Left ventricle myocardium superior (tissue), 1 donor: ENCODE data around the gene SGMS1. TPM values are rescaled to one million over a fixed set of nuclear protein-coding genes. Genes with fewer than 3 reads are reported as not detected.
"Not testable (repeated sequence)": the region's sequence is repeated elsewhere in the genome, so short reads cannot be mapped to it uniquely, and the experiment has no call there.

Experiments
- ATAC-seq: fragments of 200-7000 bp; cut with Tn5 transposase; one replicate; pipeline ENCODE4 v1.9.1; 2020; ENCODE audit warnings: mild to moderate bottlenecking, moderate library complexity
- DNase-seq: peaks from one replicate; pipeline ENCODE4 v3.0.0-alpha.2; 2020
- intact Hi-C: fragments of 100-400 bp; cut with micrococcal nuclease; formaldehyde crosslinking; loops from one replicate; pipeline ENCODE4 v1.11.0; 2022
- total RNA-seq: library from RNA; stranded (reverse); fragmentation: NEBNext Ultra II Directional; extraction: Animal tissue kit (Norgen Biotek cat#: 25700); gene quantifications from one replicate; pipeline ENCODE4 v1.2.1, GENCODE V29; 2021
- donor health status: DM: no; HTN: yes; CAD: no; lungs with severe emphysema.

SGMS1 gene
- total RNA-seq, 1 donor from 2014 or later: 21.9 TPM

DNA sequence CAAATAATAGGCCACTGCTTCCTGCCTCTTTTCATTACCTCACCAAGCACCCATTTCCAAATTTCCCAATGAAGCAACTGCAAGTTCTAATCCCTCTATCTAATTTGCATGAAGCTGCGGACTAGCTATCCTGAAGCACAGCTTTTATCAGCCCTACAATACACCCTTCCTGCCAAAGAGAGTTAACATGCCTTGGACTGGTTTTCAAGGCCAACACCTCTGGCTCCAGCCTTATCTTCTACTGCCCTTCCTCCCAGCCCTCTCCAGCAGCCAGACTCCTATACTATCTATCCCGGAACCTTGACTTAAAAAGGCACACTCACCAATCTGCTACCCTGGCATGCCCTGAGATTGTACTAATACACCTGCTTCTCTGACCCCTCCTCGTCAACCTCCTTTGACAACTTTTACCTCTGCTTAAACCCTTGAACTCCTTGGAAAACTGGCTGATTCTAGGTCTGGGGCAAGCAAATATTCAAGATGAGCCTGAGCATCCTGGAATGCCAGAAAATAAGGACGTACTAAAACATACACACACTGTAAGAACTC lies 73.4 kb downstream of the SGMS1 start:
- peak; percentile 95 for ATAC-seq
- peak; percentile 33 for DNase-seq
- intact Hi-C loops: loop anchor here (10.0 kb wide), 1 partner anchor 226 kb away; no protein-coding TSS in a partner anchor

DNA sequence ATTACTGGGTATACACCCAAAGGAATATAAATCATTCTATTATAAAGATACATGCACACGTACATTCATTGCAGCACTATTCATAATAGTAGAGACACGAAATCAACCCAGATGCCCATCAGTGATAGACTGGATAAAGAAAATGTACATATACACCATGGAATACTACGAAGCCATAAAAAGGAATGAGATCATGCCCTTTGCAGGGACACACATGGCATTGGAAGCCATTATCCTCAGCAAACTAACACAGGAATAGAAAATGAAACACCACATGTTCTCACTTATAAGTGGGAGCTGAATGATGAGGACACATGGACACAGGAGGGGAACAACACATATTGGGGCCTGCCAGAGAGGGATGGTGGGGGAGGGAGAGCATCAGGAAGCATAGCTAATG lies 74.6 kb downstream of the SGMS1 start:
- peak; percentile 53 for ATAC-seq
- intact Hi-C loops, DNase-seq: not testable (repeated sequence)

DNA sequence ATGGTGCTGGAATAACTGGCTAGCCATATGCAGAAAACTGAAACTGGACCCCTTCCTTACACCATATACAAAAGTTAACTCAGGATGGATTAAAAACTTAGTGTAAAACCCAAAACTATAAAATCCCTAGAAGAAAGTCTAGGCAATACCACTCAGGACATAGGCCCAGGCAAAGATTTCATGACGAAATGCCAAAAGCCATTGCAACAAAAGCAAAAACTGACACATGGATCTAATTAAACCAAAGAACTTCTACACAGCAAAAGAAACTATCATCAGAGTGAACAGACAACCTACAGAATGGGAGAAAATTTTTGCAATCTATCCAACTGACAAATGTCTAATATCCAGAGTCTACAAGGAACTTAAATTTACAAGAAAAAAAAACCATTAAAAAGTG lies 75.3 kb downstream of the SGMS1 start:
- DNase-seq, ATAC-seq, intact Hi-C loops: not testable (repeated sequence)

DNA sequence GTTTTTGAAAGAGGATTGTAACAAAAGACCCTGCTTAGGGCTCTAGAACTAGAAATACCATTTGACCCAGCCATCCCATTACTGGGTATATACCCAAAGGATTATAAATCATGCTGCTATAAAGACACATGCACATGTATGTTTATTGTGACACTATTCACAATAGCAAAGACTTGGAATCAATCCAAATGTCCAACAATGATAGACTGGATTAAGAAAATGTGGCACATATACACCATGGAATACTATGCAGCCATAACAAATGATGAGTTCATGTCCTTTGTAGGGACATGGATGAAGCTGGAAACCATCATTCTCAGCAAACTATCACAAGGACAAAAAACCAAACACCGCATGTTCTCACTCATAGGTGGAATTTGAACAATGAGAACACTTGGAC lies 77.5 kb downstream of the SGMS1 start:
- ATAC-seq, DNase-seq, intact Hi-C loops: not testable (repeated sequence)

DNA sequence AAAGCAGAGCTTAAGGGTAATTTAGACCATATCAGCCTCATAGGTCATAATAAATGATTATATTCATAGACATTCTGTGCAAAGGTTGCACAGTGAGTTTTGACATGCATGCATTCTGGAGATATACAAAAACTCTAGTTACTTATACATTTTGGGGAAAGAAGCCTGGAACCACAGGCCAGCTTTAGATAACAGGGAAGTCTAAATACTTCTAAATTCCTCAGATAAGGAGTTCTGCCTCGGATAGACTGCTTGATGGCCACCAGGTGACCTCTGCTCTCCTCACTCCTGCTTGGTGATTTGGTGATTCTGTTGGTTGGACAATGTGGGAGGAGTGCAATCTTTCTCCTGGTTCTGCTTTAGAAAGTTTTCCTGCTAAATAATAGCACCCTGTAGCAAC lies 77.9 kb downstream of the SGMS1 start:
- ATAC-seq (no peak), DNase-seq (no peak)
- intact Hi-C loops: no loop called here

DNA sequence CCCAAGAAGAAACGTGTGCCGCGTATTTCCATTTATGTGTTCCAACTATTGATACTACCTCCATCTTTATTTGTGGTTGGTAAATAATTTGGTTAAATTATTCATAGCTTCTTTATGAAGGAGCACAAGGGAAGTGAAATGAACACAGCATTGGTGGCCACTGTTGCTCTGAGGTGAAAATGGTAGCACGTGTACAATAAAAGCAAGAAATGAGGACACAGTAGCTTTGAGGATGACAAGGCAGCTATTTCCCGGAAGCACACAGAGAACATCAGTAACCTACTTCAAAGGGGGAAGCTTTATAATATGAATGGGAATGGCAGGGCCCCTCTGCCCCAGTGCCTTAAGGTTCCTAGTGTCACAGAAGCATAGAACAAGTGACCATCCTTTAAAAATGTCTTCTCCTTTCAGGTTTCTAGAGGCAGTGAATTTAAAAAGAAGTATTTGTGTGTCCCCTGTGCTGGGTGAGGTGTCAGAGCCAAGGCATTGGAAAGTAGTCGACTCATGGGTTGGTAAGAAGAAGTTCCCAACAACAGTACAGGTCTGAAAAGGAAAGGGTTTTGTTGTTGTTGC lies 78.8 kb downstream of the SGMS1 start:
- intact Hi-C loops: no loop called here
- ATAC-seq (no peak), DNase-seq (no peak)

DNA sequence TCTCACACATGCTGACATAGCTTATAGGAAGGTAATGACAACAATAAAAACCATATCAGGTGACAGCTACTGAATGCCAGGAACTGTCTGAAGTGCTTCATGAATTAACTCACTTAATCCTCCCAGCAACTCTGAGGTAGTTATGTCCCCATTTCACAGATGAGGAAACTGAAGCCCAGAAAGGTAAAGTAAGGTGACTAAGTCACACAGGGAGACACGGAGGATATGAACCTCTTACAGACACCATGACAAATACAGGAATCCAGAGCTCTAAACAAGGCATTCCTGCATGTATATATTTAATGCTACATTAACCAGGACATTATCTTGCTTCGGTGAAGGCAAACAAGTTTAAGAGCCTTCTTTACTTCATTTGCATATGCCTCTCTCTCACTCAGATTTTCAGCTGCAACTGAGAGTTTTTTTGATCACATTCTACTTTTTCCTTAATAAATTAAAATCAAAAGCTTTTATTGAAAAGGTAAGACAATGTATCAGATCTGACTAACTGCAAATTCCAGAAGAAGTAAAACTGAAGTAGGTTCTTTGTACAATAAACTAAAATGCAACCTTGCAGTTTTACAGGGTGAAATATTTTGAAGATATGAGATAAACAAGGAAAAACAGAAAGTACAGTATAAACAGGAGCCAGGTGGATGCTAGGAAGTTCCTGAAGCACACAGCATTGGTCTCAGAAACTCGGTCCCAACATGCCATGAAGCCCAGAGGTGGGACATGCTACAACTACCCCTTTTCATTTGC lies 79.5 kb downstream of the SGMS1 start:
- DNase-seq: no peak
- intact Hi-C loops: no loop called here

DNA sequence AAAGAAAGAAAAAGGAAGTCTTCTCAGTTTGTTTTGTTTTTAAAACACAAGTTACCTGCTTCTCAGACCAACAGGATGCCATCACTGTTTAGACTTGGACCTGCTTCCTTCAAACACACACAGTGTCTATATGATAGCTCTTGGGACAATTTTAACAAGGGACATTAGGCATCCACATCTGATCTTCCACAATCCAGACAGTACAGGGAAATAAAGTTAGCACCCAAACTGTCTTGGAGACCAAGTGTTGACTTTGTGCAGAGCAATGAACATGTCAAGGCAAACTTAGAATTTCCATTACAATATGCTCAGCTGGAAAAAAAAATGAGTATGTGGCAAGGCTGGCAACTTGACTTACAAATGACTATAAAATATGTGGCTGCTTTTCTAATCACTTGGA lies 80.9 kb downstream of the SGMS1 start:
- ATAC-seq (no peak), DNase-seq (no peak)
- intact Hi-C loops: no loop called here

More for the DNA sequence above, 79.5 kb downstream of the SGMS1 start:
- no peak for ATAC-seq

DNA sequence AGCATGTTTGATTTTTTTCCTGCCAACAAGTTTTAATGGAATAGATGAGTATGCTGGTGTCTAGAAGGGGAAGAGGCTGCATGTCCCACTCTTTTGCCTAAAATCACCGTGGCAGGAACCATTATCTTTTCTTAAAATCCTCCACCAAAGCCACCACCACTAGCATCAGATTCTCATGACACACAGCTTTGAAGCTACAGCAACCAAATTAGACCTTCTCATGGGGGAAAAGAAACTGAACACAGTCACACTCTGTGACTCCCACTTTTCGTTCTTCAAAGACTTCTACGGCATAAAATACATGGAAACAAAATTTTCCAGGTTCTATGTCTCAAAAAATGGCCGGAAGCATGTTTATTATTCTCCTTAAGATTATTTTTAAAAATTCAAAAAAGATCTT lies 81.8 kb downstream of the SGMS1 start:
- no peak for ATAC-seq
- intact Hi-C loops: no loop called here
- no peak for DNase-seq

DNA sequence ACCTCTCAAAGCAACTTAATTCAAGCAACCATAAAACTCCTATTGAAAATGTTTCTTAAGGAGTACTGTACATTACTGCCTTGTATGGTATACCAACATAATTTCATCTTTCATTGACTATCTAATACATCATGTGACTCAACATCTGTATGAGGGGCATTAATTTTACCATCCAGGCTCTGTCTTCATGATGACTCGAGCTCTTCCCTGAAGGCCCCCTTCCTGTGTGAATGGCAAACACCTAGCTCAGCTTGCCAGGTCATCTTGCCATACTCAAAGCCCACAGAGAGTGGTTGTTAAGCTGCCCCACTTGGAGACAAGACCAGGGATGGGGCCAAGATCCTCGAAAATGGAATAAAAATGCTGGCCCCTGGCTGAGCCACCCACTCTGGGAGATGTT lies 82.4 kb downstream of the SGMS1 start:
- DNase-seq: no peak
- no peak for ATAC-seq
- intact Hi-C loops: no loop called here

DNA sequence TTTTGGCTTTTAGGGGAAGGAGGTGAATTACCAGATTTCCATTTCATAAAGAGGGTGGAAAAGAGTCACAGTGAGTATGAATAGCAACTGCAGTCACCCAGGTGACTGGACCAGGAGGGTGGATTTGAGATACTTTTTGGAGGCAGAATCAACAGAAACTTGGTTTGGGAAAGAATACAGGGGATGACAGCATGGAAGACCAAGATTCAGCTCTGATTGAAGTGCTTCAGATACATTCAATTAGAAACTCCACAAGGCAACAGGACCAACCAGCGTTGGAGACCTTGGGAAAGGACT lies 83.0 kb downstream of the SGMS1 start:
- no peak for ATAC-seq
- no peak for DNase-seq
- intact Hi-C loops: no loop called here

DNA sequence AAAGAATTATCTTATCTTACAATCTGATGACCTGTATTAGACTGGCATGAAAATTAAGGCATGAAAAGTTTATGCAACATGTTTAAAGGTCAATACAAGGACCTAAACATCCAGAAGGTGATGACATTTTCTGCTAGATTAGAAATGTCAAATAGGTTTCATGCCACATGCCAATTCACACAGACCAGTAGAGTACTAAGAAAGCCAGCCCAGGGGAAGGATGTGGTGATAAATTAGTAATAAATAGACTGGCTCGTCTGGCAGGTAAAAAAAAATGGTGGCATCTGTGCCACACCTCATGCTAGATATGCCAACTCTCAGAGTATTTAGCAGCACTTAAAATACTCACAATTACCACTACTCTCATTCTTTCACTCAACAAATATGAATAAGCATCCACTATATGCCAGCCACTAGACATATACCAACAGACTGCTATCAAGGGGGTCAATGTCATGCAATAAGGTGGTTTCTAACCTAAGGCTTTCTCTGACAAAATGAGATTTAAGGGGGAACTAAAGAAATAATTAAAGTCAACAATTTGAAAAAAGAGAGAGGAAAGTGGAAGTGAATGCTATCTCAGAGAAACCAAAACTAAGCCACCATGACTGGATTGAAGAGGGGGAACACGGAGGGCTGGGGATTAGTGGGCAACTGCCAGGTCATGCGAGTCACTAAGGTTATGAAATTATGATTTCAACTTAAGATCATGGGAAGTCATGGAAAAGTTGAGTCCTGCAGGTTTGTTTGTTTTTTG lies 83.5 kb downstream of the SGMS1 start:
- peak; percentile 67 for ATAC-seq
- no peak for DNase-seq
- intact Hi-C loops: no loop called here

DNA sequence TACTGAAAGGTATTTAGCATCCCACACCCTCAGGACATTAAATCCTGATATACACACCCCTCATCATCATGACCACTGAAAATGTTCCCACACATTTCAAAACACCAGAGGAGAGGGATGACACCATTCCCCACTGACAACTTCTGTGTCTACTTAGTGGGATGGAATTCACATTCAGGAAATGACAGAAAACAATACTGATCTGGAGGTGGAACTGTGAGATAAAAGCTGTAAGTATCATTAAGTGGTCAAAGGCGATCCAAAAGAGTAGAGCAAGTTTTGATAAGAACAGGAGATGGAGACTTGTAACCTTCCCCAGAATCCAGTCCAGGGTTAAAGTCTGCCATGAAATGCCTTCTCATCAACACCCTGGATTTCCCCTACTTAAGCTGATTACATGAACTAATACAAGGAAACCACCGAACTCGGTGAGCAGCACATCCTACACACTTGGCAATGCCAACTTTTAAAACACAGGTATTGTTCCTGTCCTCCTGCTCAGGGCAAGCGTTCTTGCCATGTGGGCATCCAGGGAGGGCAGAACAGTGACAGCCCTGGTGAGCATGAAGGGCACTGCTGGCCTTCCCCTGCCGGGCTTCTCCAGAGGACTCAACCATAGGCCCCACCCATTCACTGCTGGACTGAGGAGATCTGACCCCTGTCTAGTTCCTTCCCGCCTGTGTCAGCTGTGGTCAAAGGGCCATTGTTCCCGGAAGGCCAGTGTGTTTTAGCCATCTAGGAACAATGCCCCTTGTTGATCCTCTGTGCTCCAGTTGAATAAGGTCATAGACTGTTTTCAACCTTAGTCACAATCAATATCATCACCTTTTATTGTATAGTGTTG lies 85.0 kb downstream of the SGMS1 start:
- DNase-seq (no peak), ATAC-seq (peak; percentile 66)
- intact Hi-C loops: no loop called here

DNA sequence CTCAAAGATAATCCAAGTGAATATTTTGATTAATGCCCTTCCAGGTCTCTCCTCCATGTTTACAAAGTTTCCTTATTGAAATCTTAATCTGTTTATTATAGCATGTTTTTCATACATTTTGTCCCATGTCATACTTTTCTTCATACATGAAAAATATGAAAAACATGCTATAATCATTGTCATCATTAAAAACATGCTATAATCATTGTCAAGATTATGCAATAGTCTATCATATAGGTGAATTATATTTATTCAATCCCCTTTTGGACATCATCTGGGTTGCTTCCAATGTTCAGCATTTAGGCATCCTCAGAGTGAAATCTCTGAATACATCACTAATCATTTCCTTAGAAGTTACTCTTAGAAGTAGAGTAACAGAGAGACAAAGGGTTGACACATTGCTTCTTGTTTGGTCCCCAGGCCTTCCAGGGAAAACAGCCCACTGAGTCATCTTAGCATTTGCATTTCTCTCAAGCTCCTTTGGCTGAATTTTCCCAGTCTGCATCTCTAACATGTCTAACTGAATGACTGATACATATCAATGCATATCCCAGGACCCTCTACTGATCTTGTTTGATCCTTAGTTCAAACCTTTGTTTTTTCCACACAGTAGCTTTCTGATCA lies 87.0 kb downstream of the SGMS1 start:
- intact Hi-C loops: no loop called here
- DNase-seq: no peak
- ATAC-seq: no peak

DNA sequence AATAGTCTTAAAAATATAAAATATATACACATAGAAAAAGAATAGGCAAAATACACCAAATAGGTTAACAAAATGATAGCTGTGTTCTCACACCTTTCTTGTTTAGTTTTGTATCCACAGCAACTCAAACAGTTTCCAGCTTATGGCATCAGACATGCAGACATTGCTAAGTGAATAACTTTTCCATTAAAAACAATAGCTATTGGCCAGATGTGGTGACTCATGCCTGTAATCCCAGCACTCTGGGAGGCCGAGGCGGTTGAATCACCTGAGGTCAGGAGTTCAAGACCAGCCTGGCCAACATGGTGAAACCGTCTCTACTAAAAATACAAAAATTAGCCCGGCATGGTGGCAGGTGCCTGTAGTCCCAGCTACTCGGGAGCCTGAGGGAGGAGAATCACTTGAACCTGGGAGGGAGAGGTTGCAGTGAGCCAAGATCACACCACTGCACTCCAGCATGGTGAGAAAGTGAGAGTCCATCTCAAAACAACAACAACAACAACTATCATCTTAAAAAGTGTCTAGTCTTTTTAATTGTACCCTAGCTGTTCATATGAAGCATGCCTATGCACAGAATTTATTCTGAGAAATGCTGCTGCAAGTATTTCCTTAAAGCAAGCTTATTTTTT lies 88.9 kb downstream of the SGMS1 start:
- not testable (repeated sequence) for ATAC-seq

DNA sequence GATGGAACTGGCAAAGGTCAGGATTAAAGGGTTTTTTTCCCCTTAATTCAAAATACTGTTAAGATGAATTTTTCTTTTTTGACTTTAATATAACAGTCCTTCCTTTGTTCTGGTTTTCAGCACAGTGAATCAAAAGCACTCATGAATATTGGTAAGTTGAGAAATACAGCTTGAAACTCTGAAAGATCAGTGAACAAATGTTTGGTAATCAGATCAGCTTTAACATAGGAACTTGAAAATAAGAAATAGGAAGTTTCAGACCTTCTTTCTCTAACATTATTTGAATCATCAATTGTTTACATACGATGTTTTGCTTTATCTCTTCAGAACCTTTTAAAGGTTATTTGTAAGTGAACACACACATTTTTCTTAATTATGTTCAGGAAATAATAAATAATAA lies 90.5 kb downstream of the SGMS1 start:
- intact Hi-C loops: no loop called here
- DNase-seq (no peak), ATAC-seq (no peak)

More for the DNA sequence above, 88.9 kb downstream of the SGMS1 start:
- DNase-seq, intact Hi-C loops: not testable (repeated sequence)

DNA sequence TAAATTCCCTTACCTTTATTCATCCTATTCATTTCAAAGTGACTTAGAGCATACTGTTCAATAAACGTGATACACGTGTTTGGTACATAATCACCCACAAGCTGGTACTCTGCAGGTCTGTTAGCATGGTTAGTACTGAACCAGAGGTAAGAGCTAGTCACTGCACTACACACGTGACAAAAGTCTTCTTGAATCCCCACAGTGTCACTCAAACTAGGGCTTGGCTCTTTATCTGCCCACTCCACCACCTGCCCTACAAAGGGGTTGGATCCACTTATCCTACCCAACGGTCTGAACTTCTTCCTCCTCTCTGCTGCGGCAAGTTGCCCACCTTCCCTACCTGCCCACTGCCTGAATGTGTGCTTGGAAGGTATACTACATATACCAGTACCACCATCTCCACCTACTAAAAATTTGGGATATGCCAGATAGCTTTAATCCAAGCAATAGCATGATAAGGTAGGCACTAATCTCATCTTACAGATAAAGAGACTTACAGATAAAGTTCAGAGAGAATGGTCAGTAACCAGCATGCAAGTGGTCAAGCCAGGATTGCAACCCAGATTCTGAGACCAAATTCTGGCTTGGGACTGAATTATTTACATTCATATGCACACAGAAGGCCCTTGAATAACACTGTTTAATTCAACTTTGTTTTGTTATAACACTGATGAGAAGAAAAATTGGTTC lies 92.2 kb downstream of the SGMS1 start:
- DNase-seq (no peak), ATAC-seq (no peak)
- intact Hi-C loops: no loop called here

DNA sequence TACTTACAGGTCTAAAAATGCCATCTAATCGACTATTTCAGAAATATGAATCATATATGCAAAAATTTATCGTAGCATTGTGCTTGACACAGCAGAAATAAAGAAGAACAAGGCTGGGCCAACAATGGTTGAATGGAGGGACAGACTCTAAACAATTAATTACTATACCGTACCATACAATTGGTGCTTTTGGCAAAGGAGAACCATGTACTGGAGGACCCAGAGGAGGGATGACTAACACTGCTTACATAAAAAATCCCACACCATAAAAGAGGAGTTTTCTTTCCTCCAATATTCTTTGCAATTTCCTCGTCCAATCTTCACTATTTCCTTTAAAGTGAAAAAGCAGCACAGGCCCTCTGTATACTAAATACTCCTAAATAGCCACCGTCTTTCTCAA lies 94.1 kb downstream of the SGMS1 start:
- DNase-seq: no peak
- intact Hi-C loops: no loop called here
- no peak for ATAC-seq
